AG04449 (cell line): ENCODE data around the gene ORMDL2.
A peak's percentile ranks its signal among the peaks of the same experiment; 100 is the strongest.

Source experiments
- CTCF ChIA-PET: fragments of 350-600 bp; formaldehyde crosslinking; extraction: SDS; loops from one replicate; lab custom pipeline; 2021; ENCODE audit warnings: antibody characterized with exemption; lab: Yijun Ruan, JAX
- POLR2A ChIA-PET: fragments of 400-600, 350-600 bp; formaldehyde crosslinking; extraction: SDS; loops from one replicate; lab custom pipeline; 2020; ENCODE audit warnings: antibody characterized with exemption, inconsistent platforms; lab: Yijun Ruan, JAX
- DNase-seq: peaks from one replicate; pipeline ENCODE4 v3.0.0-alpha.2; 2010; ENCODE audit warnings: low read depth, low spot score
- H3K4me3 ChIP-seq: 2 replicates; pipeline ENCODE4 v1.5.1; 2011; ENCODE audit warnings: low read depth, mild to moderate bottlenecking, control low read depth, low read length
- CTCF ChIP-seq: IDR thresholded peaks from one replicate; pipeline ENCODE4 v1.5.1; 2011; ENCODE audit warnings: mild to moderate bottlenecking, moderate library complexity, low read length, control low read depth, inconsistent platforms; ENCODE audit not compliant: insufficient read depth; ENCODE audit errors: missing control alignments

Gene ORMDL2

GRCh38 chr12:55789171-55789570 is 28.7 kb upstream of the ORMDL2 start:
- CTCF ChIA-PET = interaction anchor here (1.0 to 1.4 kb wide), 5 partner anchors 8 to 151 kb away, joined by 3 to 6 read pairs (median 4); no protein-coding TSS in a partner anchor
- no peak overlapping the region for H3K4me3 ChIP-seq
- no peak for DNase-seq
- POLR2A ChIA-PET = interaction anchor here (0.9 kb wide), 1 partner anchor 9 kb away, joined by 3 read pairs; no protein-coding TSS in a partner anchor
- no peak for TF ChIP-seq CTCF

DNA sequence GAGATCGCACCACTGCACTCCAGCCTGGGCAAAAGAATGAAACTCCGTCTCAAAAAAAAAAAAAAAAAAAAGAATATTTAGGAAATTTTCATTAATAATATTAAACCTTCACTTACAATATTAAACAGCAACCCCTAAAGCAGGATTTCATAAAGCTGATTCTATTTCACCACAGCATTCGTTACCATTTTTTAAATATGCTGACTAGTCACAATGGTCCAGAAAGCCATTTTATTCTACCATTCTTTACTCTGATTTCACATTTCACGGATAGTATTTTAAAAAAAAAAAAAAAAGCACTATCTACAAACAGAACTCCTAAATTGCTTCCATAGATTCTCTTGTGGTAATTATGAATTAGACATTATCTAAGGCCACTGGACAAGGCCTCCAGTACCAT is 27.9 kb upstream of the ORMDL2 start:
- CTCF ChIA-PET = interaction anchor here (1.2 to 1.8 kb wide), 2 partner anchors 51 to 137 kb away, joined by 3 to 8 read pairs; no protein-coding TSS in a partner anchor
- H3K4me3 ChIP-seq = no peak overlapping the region
- POLR2A ChIA-PET = no interaction called here

GRCh38 chr12:55795950-55796349 is 21.9 kb upstream of the ORMDL2 start:
- ChIA-PET POLR2A (interaction anchor here (0.5 kb wide), 1 partner anchor 43 kb away, joined by 4 read pairs; no protein-coding TSS in a partner anchor), CTCF (interaction anchor here (0.9 to 5.6 kb wide), 14 partner anchors 7 to 145 kb away, joined by 3 to 106 read pairs (median 7); no protein-coding TSS in a partner anchor)
- no peak for TF ChIP-seq CTCF

More for the DNA sequence above, 27.9 kb upstream of the ORMDL2 start:
- no peak for DNase-seq
- no peak for TF ChIP-seq CTCF

DNA sequence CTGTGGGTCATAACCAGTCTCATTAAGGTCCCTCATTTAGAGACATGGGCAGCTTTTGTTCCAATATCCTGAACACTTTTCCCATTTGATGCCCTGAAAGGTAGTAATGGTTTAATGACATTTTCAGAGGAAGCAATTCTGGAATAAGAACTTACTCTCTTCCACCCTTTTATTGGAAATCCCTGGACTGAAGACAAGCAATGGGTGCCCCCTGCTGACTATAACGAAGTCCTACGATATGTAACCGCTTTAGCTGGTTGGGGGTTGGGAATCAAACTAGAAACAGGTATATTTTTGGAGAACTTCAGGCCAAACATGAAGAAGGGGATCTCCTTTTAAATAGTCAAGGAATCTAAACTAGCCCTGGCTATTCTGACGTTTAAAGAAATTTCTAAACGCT is 20.8 kb upstream of the ORMDL2 start:
- no peak for DNase-seq
- no peak overlapping the region for H3K4me3 ChIP-seq
- peak; percentile 54 for TF ChIP-seq CTCF
- ChIA-PET POLR2A (no interaction called here), CTCF (interaction anchor here (0.7 to 5.6 kb wide), 20 partner anchors 8 to 143 kb away, joined by 4 to 106 read pairs (median 6); partner anchors contain the start of genes DGKA, ORMDL2 and SARNP)

More at GRCh38 chr12:55795950-55796349, 21.9 kb upstream of the ORMDL2 start:
- H3K4me3 ChIP-seq = no peak overlapping the region
- DNase-seq = no peak

GRCh38 chr12:55797550-55797949 is 20.3 kb upstream of the ORMDL2 start:
- ChIA-PET POLR2A (no interaction called here), CTCF (interaction anchor here (0.9 to 5.6 kb wide), 18 partner anchors 7 to 143 kb away, joined by 4 to 106 read pairs (median 5); partner anchors contain the start of genes DGKA, ORMDL2 and SARNP)
- no peak overlapping the region for H3K4me3 ChIP-seq
- TF ChIP-seq CTCF = no peak
- DNase-seq = no peak

DNA sequence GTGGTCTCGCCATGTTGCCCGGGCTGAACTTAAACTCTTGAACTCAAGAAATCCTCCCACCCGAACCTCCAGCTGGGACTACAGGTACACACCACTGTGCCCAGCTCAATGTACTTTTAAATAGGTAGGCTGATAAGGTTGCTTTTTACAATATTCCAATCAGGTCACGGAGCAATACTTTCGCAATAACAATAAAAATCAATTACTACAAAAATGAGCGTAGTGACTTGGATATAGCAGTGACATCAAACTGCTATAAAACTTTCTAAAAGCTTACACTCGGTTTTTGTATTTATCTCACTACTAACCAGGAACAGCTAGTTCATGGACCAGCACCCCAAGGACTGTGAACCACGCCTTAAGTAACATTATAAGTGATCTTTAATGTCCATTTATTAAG is 10.9 kb upstream of the ORMDL2 start:
- DNase-seq = no peak
- ChIA-PET POLR2A (no interaction called here), CTCF (interaction anchor here (0.9 to 4.3 kb wide), 5 partner anchors 10 to 133 kb away, joined by 3 to 28 read pairs (median 8); partner anchors contain the start of genes ORMDL2 and SARNP)
- H3K4me3 ChIP-seq = no peak overlapping the region
- no peak for TF ChIP-seq CTCF
